Testis (tissue), 3 donors: ENCODE results near the gene TMEM168. TPM values are rescaled to one million over a fixed set of nuclear protein-coding genes. Genes with fewer than 3 reads are reported as not detected.

Experiments
- DNase-seq: peaks from one replicate; pipeline ENCODE4 v3.0.0-alpha.2; 2019
- H3K27ac ChIP-seq, 2 donors: fragments of 200-600 bp; sonication (generic); one replicate each; pipeline ENCODE4 v1.5.1; 2019
- H3K27me3 ChIP-seq: fragments of 200-600 bp; sonication (generic); one replicate; pipeline ENCODE4 v1.5.1; 2019
- H3K36me3 ChIP-seq: fragments of 200-600 bp; sonication (generic); one replicate; pipeline ENCODE4 v1.5.1; 2017; ENCODE audit warnings: low read depth; ENCODE audit errors: missing control alignments
- H3K4me1 ChIP-seq: fragments of 200-600 bp; sonication (generic); one replicate; pipeline ENCODE4 v1.5.1; 2019
- H3K4me3 ChIP-seq, 2 donors: fragments of 200-600 bp; sonication (generic); one replicate each; pipeline ENCODE4 v1.5.1; 2017 to 2019
- H3K9me3 ChIP-seq: fragments of 200-600 bp; sonication (generic); one replicate; pipeline ENCODE4 v1.5.1; 2017
- POLR2A ChIP-seq: fragments of 450-650 bp; IDR thresholded peaks from one replicate; pipeline ENCODE4 v1.6.1; 2017; ENCODE audit warnings: antibody characterized with exemption, mild to moderate bottlenecking, moderate library complexity
- WGBS, 2 donors: methylation state at CpG; one replicate each; pipeline ENCODE4 v1.1.5; 2018; 5-methylcytosine and 5-hydroxymethylcytosine counted together
- intact Hi-C: fragments of 100-400 bp; cut with DNase I; formaldehyde crosslinking; loops from one replicate; pipeline ENCODE4 v1.15.1; 2023; ENCODE audit warnings: low total_unique reads
- polyA plus RNA-seq: library from polyadenylated mRNA; stranded (reverse); fragments of 350-450 nt; fragmentation: Illumina TruSeq; extraction: RNeasy Lipid Tissue Mini Kit (QIAGEN cat#74804); gene quantifications from one replicate; pipeline ENCODE4 v1.2.3, GENCODE V29; 2014; ENCODE audit warnings: low read depth, low replicate concordance; ENCODE audit not compliant: insufficient read depth
- total RNA-seq, 2 donors: library from RNA; depleted of rRNA; stranded (reverse); fragments of >200 nt; gene quantifications; one replicate each; pipeline ENCODE4 v1.2.3, GENCODE V29; 2016
- TF ChIP-seq, protein P1 (sequence below), 3 experiments: fragments of 450-650 bp in 2 of 3; fragments of 200-600 bp in 1 of 3; sonication (generic) in 1 of 3; IDR thresholded peaks; one replicate each; pipeline ENCODE4 v1.5.1; 2016 to 2019; ENCODE audit warnings: antibody characterized with exemption in 3 of 3, mild to moderate bottlenecking in 2 of 3, moderate library complexity in 1 of 3

The TMEM168 gene
- total and polyA plus RNA-seq, 3 donors from 2014 or later, result 21.4 to 31.7 (median 26.1) TPM

DNA sequence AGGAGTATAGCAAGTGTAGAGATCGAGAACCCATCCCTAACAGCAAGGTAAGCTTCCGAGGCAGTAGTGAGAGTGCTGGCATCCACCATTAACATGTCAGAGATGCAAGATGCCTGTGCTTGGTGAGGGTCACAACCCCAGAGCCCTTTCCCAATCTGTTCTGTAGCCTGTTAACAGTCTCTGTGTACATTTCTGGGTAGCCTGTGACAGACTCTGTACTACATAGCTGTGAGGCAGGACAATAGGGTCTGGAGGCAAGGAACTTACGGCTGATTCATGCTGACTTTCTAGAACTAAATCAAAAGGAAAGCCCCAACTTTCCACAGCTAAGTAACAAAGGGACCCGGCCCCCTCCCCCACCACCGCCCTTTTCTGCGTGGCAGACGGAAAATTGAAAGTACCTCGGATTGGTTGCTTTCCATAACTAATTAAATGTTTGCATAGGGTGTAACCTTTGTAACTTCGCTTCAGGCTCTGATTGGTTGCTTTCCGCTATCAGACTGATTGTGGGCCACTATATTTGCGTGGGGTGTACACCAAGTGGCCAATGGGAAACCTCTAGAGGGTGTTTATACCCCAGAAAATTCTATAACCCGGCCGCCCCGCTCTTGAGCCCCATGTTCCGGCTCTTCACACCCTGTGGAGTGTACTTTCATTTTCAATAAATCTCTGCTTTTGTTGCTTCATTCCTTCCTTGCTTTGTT is 1.4 kb upstream of the TMEM168 start:
- no peaks in the 10 kb centered on the region for H3K36me3 ChIP-seq
- peaks cover 13% of the 10 kb centered on the region for H3K4me1 ChIP-seq
- H3K27ac ChIP-seq, result no peak overlapping the region
- no peaks in the 10 kb centered on the region for H3K27me3 ChIP-seq
- intact Hi-C loops, result no loop called here
- 67 to 81% methylated on average over 14 to 15 of the region's 15 CpGs for WGBS, 2 donors
- no peak for DNase-seq
- no peaks in the 10 kb centered on the region for H3K9me3 ChIP-seq
- peak overlapping the region in 1 of 2 donors; percentile 15 for H3K4me3 ChIP-seq
- no peak for TF ChIP-seq POLR2A
- TF ChIP-seq, protein P1, sequence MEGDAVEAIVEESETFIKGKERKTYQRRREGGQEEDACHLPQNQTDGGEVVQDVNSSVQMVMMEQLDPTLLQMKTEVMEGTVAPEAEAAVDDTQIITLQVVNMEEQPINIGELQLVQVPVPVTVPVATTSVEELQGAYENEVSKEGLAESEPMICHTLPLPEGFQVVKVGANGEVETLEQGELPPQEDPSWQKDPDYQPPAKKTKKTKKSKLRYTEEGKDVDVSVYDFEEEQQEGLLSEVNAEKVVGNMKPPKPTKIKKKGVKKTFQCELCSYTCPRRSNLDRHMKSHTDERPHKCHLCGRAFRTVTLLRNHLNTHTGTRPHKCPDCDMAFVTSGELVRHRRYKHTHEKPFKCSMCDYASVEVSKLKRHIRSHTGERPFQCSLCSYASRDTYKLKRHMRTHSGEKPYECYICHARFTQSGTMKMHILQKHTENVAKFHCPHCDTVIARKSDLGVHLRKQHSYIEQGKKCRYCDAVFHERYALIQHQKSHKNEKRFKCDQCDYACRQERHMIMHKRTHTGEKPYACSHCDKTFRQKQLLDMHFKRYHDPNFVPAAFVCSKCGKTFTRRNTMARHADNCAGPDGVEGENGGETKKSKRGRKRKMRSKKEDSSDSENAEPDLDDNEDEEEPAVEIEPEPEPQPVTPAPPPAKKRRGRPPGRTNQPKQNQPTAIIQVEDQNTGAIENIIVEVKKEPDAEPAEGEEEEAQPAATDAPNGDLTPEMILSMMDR (IDR thresholded peaks at IDR 0.05), result no peak

DNA sequence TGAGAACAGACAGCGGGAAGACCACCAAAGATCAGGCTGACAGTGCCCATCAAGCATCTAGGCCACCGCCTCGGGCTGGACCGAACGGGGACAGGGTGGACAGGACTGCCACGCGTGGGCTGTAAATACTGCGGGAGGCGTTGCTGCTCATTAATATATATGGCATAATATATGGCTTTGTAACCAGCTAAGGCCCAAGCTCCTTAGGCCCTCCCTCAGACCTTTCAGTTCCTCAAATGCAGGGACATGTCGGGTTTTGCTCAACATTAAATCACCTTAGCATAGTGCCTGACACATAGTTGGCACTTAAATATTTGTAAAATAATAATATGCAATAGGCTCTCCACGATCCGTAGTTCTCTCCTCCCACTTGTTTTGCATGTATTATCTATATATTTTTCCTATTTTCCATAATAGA is 402 bp upstream of the TMEM168 start:
- WGBS, 2 donors, result 18 to 21% methylated on average over 7 to 9 of the region's 12 CpGs
- intact Hi-C loops, result no loop called here
- Histone ChIP-seq H3K4me3 (peak overlapping the region; percentile 73 to 97), H3K27ac (peak overlapping the region; percentile 94 to 96), H3K4me1 (peaks cover 13% of the 10 kb centered on the region), H3K36me3 (no peaks in the 10 kb centered on the region), H3K27me3 (no peaks in the 10 kb centered on the region), H3K9me3 (no peaks in the 10 kb centered on the region)
- DNase-seq, result no peak
- TF ChIP-seq, protein P1 (IDR thresholded peaks at IDR 0.05), result no peak
- TF ChIP-seq POLR2A, result no peak

DNA sequence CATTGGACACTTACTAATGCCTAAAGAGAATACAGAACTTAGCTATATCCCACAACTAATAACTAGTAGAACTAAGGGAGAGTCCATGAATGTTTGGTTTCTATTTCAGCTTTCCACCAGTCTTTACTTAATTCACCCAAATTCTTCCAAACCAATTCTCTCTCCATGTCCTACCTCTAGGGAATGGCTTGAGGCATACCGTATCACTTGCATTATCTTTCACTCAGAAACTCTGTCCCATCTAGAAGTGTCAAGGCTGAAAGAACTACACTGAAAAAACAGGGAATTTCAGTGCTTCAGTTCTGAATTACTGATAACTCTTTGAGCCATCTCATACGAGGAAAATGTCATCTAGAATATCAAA is 758 bp downstream of the TMEM168 start:
- TF ChIP-seq, protein P1 (IDR thresholded peaks at IDR 0.05), result no peak
- no peak for TF ChIP-seq POLR2A
- Histone ChIP-seq H3K9me3 (no peaks in the 10 kb centered on the region), H3K27me3 (no peaks in the 10 kb centered on the region), H3K27ac (peak overlapping the region; percentile 94 to 96), H3K4me1 (peaks cover 13% of the 10 kb centered on the region), H3K36me3 (no peaks in the 10 kb centered on the region), H3K4me3 (peak overlapping the region; percentile 73 to 97)
- intact Hi-C loops, result no loop called here
- WGBS, 2 donors, result 0% methylated on average over 2 of the region's 2 CpGs
- no peak for DNase-seq

DNA sequence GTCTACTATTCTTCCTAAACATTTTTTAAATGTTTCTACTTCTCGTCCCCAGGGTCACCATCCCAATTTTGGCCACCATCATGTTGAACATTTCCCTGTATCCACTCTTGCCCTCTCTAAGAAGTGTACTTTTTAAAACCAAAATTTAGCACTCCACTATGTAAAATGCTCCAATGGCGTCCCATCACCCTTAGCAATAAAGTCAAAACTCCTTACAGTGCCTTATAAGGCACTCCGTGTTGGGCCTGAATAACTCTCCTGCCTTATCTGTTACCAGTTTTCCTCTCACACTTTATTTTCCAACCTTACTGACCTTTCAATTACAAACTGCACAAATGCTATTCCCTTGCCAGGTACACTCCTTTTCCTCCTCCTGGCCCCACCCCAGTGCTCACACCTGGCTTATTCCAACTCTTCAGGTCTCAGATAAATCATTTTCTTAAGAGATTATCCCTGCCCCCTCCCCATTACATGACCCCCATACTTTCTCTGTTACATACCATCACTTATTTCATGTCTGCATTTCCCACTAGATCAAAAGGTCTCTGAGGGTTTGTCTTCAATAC is 1.3 kb downstream of the TMEM168 start:
- intact Hi-C loops, result no loop called here
- no peaks in the 10 kb centered on the region for H3K9me3 ChIP-seq
- peaks cover 13% of the 10 kb centered on the region for H3K4me1 ChIP-seq
- DNase-seq, result no peak
- WGBS, 2 donors, result 65 to 77% methylated on average over 3 of the region's 3 CpGs
- TF ChIP-seq, protein P1 (IDR thresholded peaks at IDR 0.05), result no peak
- no peak for TF ChIP-seq POLR2A
- no peaks in the 10 kb centered on the region for H3K36me3 ChIP-seq
- H3K27ac ChIP-seq, result peak overlapping the region in 1 of 2 donors; percentile 94
- H3K4me3 ChIP-seq, result peak overlapping the region; percentile 73 to 97
- no peaks in the 10 kb centered on the region for H3K27me3 ChIP-seq

DNA sequence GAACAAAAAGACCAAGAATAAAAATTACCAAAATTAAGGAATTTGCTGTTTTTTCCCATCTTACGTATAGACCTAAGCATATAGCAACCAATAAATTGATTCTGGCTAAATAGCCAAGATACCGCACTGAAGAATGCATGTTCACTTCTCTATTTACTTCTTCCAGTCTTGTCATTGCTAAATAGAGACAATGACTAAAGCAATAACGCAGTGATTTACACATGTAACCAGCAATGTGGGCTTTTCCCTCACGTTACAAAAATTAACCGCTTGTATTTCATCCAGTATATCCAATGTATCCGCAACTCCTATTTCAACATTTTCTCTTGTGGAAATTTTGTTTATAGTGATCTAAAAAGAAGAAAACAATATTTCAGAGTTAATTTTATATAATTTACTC is 5.6 kb downstream of the TMEM168 start:
- no peak overlapping the region for H3K27ac ChIP-seq
- TF ChIP-seq, protein P1 (IDR thresholded peaks at IDR 0.05), result no peak
- no peak for TF ChIP-seq POLR2A
- no peaks in the 10 kb centered on the region for H3K27me3 ChIP-seq
- H3K9me3 ChIP-seq, result no peaks in the 10 kb centered on the region
- intact Hi-C loops, result no loop called here
- H3K36me3 ChIP-seq, result no peaks in the 10 kb centered on the region
- DNase-seq, result no peak
- H3K4me1 ChIP-seq, result peaks cover 9% of the 10 kb centered on the region
- WGBS, 2 donors, result 90 to 98% methylated on average over 6 of the region's 6 CpGs
- H3K4me3 ChIP-seq, result no peak overlapping the region
